ENCODE measurements around the gene TARS3. TPM values are rescaled to one million over a fixed set of nuclear protein-coding genes. Genes with fewer than 3 reads are reported as not detected.
A peak's percentile ranks its signal among the peaks of the same experiment; 100 is the strongest.
"Not testable (repeated sequence)": the region's sequence is repeated elsewhere in the genome, so short reads cannot be mapped to it uniquely, and the experiment has no call there.

TARS3 gene
- total RNA-seq, 2 donors from 2014 or later: 10.3 to 10.9 TPM

DNA sequence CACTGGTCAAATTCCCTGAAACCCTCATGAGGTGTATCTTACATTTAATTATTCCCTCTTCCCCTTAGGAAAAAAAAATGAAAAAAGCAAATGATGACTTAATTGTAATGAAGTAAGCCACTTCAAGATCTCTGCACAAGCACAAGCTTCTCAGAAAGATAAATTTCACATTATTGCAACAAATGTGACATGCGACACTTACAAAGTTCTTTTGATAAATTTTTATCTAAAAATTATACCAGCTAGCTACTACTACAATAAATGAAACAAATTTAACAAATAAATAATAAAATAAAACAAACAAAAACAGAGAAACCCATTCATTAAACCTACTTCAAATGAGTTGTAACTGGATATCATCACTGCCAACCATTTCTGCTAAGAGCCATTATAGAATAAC lies 62.1 kb downstream of the TARS3 start:
- DNase-seq (ENCODE audit: low spot score): no peak
- intact Hi-C loops (cut with DNase I): no loop called here

DNA sequence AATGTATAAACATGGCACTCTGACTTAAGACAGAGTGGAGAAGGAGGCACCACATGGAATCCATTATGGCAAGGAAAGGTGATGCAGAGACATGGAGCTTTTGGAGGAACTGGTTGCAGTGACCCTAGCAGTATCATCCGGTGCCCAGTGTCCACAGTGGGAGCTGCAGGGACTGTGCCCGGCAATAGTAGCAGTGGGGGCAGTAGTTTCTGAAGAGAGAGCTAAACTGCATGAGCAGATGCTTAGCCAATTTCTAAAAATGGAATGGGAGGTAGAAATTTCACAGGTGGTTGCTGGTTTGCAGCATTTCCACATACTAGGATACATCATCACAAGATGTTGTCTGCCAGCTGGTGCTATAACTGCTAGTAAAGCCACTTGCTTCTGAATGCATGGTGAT lies 64.3 kb downstream of the TARS3 start:
- intact Hi-C loops (cut with DNase I): no loop called here
- no peak for DNase-seq (ENCODE audit: low spot score)

DNA sequence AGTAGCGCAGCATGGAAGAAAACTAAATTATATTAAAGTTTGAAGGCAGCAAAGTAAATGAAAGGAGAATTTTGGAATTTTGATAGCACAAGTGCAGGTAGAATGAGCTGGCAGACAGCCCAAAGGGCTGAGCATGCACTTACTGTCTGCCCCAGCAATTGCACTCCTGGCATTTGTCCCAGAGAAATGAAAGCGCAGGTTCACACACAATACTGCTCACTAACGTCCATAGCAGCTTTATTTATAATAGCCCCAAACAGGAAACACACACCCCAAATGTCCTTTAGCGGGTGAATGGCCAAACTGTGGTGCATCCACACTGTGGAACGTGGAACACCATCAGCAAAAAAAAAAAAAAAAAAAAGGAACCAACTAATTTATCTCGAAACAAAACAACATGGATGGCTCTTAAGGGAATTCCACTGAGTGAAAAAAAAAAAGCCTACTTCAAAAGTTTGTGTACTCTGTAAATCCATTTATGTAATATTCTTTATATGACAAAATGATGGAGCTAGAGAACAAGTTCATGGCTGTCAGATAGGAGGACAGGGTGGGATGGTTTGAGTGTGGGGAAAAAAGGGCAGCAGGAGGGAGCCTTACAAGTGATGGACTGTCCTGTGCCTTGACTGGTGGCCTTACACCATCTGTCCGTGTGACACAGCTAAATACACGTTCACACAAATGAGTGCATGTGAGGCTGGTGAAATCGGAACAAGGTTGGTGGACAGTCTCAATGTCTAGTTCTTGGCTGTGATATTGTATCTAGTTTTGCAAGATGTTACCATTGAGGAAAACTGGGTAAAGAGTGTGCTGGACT lies 66.1 kb downstream of the TARS3 start:
- intact Hi-C loops (cut with DNase I): no loop called here
- no peak for DNase-seq (ENCODE audit: low spot score)

DNA sequence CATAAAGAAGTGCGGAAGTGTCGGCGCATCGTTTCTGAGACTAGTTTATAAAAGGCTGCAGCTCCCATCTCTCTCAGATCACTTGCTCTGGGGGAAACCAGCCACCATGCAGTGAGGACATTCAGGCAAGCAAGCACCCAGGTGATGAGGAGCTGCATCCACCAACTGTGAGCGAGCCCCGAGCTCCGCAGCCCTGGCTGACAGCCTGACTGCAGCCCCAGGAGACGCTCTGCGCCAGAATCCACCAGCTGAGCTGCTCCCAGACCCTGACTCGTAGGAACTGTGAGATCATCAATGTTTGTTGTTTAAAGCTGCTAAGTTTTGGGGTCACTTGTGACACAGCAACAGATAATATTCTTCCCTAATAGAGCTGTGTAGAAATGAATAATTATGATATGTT lies 67.1 kb downstream of the TARS3 start:
- no peak for DNase-seq (ENCODE audit: low spot score)
- intact Hi-C loops (cut with DNase I): no loop called here

DNA sequence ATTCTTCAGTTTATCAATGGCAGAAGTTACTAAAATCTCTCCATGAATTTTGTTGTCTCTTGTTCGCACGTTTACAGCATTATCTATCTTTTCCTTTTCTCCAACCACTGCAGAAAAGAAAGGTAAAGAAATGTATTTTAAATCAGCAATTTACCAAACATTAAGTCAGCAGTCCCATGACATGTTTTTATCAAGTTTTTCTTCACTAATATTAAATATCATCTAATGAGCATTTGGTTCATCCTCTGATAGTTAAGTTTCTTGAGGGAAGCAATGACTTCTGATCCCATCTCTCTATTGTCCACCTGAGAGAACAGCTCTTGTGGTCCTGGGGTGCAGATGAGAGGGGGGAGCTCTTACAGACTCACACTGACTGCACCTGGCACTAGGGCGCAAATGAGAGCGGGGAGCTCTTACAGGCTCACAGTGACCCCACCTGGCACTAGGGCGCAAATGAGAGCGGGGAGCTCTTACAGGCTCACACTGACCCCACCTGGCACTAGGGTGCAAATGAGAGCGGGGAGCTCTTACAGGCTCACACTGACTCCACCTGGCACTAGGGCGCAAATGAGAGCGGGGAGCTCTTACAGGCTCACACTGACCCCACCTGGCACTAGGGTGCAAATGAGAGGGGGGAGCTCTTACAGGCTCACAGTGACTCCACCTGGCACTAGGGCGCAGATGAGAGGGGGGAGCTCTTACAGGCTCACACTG lies 69.5 kb downstream of the TARS3 start:
- not testable (repeated sequence) for DNase-seq (ENCODE audit: low spot score)
- intact Hi-C loops (cut with DNase I): loop anchor here (5.0 kb wide), 2 partner anchors 352 to 357 kb away; partner anchors contain the start of gene SNRPA1 (in 1 of the 2)

DNA sequence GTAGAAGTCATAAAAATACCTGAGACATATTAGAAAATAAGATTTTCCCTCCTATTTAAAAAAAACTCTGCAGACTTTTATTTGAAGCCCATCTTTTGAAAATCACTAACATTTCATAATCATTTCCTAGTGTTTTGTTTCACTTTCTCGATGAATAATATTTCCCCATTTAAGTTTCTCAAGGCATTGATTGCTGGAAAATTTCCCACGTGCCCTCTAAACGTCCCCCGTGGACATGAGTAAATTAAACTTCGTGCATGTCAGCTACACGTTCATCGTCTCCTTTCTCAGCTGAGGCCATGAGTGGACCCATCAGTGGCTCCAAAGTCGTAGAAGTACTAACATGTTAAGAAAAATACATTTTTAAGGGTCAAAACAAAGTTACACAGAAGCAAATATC lies 70.1 kb downstream of the TARS3 start:
- intact Hi-C loops (cut with DNase I): loop anchor here (5.0 kb wide), 2 partner anchors 352 to 357 kb away; partner anchors contain the start of gene SNRPA1 (in 1 of the 2)
- DNase-seq (ENCODE audit: low spot score): no peak

DNA sequence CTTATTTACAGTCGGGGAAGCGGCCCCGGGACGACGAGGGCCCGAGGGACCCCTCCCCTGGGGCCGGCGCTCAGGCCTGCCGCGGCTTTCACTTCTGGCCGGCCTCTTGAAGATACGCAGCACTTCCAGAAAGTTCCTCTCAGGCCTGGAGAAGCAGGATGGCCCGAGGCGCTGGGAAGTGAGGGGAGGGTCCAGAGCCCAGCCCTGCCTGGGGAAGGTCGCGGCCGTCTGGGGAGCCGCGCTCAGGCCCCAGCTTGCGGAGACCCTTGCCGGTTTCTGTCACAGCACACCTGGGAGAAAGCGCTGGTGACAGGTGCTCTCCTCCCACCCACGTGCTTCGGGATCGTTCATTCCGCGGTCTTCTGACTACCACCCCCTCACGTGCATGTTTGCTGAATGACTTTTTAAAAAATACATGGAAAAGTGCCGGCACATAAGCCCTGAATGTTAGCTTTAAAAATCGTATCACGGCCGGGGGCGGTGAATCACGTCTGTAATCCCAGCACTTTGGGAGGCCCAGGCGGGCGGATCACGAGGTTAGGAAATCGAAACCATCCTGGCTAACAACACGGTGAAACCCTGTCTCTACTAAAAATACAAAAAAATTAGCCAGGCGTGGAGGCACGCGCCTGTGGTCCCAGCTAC lies 71.4 kb downstream of the TARS3 start:
- no peak for DNase-seq (ENCODE audit: low spot score)
- intact Hi-C loops (cut with DNase I): loop anchor here (5.0 kb wide), 2 partner anchors 351 to 356 kb away; partner anchors contain the start of gene SNRPA1 (in 1 of the 2)

DNA sequence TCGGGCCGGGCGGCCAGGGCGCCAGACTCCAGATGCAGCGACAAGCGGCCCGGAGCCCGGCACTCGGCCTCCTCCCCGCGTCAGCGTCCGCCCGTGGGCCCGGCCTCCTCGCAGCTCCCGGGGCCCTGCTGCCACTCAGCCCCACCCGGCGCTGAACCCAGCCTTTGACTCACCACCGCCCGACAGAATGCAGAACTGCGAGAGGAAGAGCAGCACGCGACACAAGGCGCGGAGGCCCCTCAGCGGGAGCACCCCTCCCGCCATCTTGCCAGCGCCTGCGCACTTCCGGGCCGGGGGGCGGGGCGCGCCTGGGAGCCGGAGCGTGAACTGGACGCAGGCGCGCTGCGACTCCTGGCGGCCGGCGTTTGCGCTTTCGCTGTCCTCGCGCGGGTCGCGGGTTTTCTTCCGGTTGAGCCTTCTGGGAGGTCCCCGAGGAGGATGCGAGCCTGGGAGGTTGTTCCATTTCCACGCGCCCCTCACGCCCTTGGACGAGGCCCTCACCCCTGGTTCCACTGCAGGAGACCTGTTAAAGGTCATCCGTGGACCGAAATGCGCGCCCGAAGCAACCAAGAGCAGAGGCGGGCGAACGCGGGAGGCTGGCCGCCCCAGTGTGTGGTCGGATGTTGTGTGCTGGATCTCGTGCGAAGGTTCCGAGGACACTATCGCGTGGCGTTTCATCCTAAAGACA lies 72.0 kb downstream of the TARS3 start, which contains the start of gene TM2D3:
TSS of gene TM2D3 (minus strand) at position 284 of the 688 bp plus-strand sequence. CDS start at position 264, 20 bp downstream.
- intact Hi-C loops (cut with DNase I): loop anchor here (5.0 kb wide), 2 partner anchors 350 to 355 kb away; partner anchors contain the start of gene SNRPA1 (in 1 of the 2)

DNA sequence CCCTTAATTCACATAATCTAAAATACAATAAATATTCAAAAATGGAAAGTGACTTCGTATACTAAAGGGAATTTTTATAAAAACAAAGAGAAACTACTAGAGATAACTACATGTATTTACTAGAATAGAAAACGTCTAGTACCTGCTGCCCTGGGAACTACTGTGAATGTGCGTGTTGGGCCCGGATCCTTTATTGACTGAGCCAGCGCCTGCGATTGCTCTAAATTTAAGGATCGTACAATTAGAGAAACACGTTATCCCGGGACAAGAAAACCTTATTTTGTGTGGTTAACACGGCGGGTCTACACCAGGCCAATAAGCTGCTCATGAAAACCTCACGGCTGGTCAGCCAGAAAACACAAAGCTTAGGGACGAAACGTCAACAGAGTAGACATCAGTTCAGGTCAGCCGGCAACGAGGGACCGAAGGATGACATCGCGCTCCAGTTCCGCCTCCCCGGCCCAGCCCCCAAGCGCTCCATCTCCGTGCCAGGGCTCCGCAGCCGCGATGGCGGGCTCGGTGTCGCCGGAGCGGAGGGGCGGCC lies 72.6 kb downstream of the TARS3 start:
- intact Hi-C loops (cut with DNase I): loop anchor here (5.0 kb wide), 2 partner anchors 349 to 354 kb away; partner anchors contain the start of gene SNRPA1 (in 1 of the 2)
- no peak for DNase-seq (ENCODE audit: low spot score)

More for the DNA sequence above, 72.0 kb downstream of the TARS3 start, which contains the start of gene TM2D3:
- peak; percentile 98 for DNase-seq (ENCODE audit: low spot score)

DNA sequence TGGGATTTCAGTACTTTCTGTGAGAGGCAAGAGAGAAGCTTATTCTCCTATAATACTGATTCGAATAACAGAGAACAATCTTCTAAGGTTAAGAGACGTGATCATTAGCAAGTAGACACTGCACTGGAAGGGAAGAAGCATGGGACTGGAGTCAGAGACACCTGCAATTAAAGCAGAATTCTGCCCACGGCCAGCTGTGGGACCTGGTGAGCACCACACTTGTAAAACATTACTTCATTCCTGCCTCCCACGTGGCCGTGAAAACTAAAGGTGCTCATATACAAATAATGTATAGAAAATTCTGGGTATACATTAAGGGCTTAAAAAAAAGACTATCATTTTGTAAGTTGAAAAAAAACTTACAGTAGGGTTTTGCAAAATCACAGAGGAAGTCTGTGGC lies 74.1 kb downstream of the TARS3 start:
- intact Hi-C loops (cut with DNase I): loop anchor here (5.0 kb wide), 2 partner anchors 348 to 353 kb away; partner anchors contain the start of gene SNRPA1 (in 1 of the 2)
- no peak for DNase-seq (ENCODE audit: low spot score)

DNA sequence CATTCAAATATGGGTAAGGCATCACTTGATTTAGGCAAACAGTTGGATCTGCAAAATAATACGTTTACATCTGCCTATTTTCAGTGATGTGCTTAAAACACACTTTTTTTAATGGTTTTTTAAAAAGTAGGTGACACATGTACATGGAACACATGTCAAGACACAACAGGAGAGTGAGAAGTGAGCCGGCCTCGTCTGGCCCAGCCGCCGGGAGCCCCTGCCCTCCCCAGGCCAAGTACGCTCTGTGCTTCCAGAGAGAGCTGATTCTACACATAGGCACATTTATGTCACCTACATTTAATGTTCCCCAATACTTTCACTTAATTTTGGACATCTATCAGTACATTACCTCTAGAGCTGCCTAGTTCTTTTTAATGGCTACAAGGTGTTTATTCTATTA lies 75.9 kb downstream of the TARS3 start:
- DNase-seq (ENCODE audit: low spot score): no peak
- intact Hi-C loops (cut with DNase I): loop anchor here in 1 of 2 donors (10.0 kb wide), 1 partner anchor 114 kb away; no protein-coding TSS in a partner anchor

DNA sequence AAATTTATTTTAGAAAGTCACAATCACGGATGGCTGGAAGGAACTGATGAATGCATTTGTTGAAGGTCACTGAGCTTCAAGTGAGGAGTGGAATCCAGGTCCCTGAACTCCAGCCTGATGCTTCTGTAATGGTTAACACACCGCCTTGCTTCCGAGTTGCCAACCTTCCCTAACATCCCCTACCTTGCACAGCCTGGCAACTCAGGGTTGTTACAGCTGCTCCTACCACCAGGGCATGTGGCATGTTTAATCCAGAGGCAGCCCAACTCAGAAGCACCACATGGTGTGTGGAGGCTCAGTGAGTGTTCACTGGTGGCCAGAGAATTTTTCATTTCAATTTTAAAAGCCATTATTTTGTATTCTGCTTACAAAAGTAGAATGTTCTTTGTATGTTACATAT lies 77.0 kb downstream of the TARS3 start:
- no peak for DNase-seq (ENCODE audit: low spot score)
- intact Hi-C loops (cut with DNase I): loop anchor here in 1 of 2 donors (10.0 kb wide), 1 partner anchor 112 kb away; no protein-coding TSS in a partner anchor

DNA sequence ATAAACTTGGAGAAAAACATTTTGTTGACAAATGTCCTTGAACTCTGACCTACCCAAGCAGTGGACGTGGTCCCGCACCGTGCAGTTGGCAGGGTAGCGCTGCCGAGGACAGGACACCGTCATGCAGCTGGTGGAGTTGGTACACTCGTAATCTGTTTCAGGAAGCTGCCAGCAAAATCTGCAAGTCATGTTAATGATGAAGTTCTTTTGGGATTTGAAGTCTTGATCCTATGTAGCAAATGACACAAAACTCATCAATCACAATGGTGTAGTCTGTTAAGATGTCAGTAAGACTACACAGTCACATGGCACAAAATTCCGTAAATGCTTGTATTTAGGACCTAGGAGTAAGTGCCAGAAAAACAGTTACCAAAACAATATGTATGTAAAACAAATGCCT lies 77.6 kb downstream of the TARS3 start:
- intact Hi-C loops (cut with DNase I): loop anchor here in 1 of 2 donors (10.0 kb wide), 1 partner anchor 112 kb away; no protein-coding TSS in a partner anchor
- DNase-seq (ENCODE audit: low spot score): no peak

DNA sequence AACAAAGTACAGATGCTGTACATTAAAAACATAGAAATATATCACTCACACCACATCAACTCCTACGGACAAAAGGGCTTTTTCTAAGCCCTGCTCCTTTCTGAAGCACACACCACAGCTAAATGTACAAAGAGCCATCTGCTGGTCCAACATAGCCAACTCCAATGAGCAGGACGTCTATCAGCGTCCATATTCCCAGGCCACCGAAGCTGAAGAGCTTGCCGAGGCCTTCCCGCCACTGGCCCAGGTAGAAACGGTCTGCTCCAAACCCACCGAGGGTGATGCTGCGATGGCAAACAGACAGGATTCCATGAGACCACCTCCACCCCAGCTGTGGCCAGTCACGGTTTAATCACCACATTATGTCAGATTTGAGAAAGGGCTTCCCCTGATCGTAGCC lies 81.9 kb downstream of the TARS3 start:
- DNase-seq (ENCODE audit: low spot score): no peak
- intact Hi-C loops (cut with DNase I): loop anchor here in 1 of 2 donors (5.0 to 10.0 kb wide), 2 partner anchors 108 to 345 kb away; partner anchors contain the start of gene SNRPA1

DNA sequence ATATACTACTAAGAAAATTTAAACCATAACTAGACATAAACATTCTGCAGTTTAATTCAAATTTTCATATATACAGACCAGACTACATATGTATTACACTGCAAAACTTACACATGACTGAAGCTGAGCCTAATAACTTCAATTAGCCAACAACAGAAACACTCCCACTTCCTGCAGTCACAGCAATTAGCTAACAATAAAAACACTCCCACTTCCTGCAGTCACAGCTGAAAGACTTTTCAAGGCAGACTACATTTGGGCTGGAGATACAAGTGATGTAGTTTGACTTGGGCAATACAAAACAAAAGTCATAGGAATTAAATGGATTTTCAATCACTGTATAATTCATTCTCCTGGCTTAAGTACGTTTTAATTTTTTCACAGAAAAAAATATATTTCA lies 82.4 kb downstream of the TARS3 start:
- no peak for DNase-seq (ENCODE audit: low spot score)
- intact Hi-C loops (cut with DNase I): loop anchor here in 1 of 2 donors (5.0 to 10.0 kb wide), 2 partner anchors 107 to 345 kb away; partner anchors contain the start of gene SNRPA1

DNA sequence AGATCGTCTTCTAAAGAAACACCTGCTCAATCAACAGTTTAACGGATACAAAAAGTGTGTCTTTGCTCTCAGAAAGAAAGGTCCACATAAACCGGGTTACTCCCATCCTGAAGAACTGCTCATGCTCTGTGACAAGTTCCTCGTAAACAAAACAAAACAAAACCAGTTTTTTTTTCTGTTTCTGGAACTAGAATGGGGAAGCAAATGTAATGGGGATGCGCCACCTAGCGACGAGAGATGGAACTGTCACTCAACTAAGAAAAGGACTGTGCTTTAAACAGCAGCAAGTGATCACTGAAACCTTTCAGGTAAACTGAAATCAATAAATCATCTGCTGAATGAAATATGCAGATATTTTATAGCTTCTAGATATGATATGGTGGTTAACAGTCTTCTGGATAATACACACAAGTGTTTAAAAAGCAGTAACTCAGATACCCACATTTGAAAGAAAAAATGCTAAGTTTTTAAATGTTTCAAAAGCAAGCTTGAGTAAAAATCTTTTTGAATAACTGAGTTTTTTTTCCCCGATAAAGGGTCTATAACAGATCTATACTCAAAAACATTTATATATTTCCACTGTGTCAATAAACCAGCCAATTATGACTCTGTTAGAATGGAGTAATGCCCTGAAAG lies 83.0 kb downstream of the TARS3 start:
- intact Hi-C loops (cut with DNase I): loop anchor here in 1 of 2 donors (5.0 to 10.0 kb wide), 2 partner anchors 106 to 344 kb away; partner anchors contain the start of gene SNRPA1
- peak; percentile 91 for DNase-seq (ENCODE audit: low spot score)

DNA sequence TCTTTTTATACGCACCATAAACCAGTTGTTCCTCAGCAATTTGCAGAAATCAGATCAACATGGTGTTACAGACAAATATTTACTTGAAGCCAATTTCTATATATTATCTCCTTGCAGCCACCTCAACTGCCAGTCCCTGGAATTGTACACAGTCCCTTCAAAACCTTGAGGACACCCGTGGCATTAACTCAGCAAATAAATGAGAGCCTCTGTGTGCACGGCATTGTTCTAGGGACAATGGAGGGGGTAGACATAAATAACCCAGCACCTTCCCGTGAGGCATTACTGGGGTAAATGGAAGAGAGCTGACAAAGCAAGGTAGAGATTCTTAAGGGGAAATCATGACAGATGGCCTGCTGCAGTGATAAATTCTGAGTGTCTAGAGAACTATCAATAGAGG lies 84.6 kb downstream of the TARS3 start:
- DNase-seq (ENCODE audit: low spot score): no peak
- intact Hi-C loops (cut with DNase I): loop anchor here (5.0 to 10.0 kb wide), 3 partner anchors 105 to 342 kb away; partner anchors contain the start of gene SNRPA1 (in 2 of the 2)

Data from posterior vena cava (tissue), 2 donors.